ENCODE measurements around the gene CALML3.

Gene CALML3

GRCh38 chr10:5492322-5492855 lies 32.4 kb upstream of the CALML3 start:
- DNase-seq, result no peak

DNA sequence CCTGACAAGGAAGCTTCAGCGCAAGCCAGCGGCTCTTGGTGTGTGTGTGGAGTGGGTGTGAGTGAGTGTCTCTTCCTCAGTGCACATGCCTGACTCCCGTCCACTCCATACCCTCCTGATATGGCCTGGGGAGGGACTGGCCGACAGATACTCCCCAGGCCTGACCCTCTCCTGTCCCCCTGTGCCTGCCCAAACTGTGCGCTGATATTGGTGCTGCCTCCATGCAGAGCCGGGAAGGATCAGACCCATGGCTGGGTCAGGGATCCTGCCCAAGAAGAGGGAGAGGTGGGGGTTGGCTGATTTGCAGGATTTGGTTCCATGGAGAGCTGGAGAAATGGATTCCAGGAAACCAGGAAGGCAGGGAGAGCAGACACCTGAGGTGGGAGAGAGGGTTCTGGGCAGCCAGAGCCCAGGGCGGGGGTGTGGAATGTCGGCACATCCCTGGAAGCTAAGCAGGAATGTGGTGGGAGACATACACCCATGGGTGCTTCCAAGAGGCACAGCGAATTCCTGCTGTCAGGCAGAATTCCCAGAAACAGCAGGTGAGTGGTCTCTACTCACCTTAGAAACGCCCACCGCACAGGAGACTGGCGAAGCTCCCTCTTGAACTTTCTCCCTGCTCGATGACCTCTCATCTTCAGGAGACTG lies 31.7 kb upstream of the CALML3 start:
- DNase-seq, result no peak

- no peak for DNase-seq
Measured at GRCh38 chr10:5493691-5494090, 31.1 kb upstream of the CALML3 start.

DNA sequence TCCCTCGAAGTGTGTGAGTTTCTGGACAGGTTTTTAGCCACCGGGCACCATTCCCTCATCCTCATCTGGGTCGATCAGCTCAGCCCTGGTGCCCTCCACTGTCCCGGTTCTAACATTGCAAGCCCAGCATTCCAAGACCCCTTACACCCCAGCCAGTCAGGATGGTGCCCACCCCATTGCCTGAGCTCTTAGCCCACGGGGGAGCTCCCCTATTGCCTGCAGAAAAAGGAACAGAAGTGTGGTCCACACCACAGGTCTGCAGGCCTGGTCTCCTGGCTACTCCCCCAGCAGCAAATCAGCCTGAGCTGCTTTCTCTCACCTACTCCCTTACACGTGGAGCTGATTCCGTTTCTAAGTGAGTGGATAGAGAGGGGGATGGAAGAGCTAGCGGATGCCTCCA lies 30.1 kb upstream of the CALML3 start:
- DNase-seq, result no peak

GRCh38 chr10:5496261-5497250 lies 28.2 kb upstream of the CALML3 start:
- no peak for DNase-seq

- DNase-seq, result no peak
Measured at GRCh38 chr10:5497289-5497688, 27.5 kb upstream of the CALML3 start.

- DNase-seq, result peak in 1 of 2 experiments; percentile 46
Measured at GRCh38 chr10:5497948-5498730, 26.6 kb upstream of the CALML3 start.

- DNase-seq, result no peak
Measured at GRCh38 chr10:5498791-5499492, 25.8 kb upstream of the CALML3 start.

GRCh38 chr10:5499493-5500140 lies 25.1 kb upstream of the CALML3 start, which contains the start of gene CALML5:
Gene CALML5 (minus strand): TSS chr10:5499570. CDS start chr10:5499438, 132 bp downstream.
- DNase-seq, result no peak

DNA sequence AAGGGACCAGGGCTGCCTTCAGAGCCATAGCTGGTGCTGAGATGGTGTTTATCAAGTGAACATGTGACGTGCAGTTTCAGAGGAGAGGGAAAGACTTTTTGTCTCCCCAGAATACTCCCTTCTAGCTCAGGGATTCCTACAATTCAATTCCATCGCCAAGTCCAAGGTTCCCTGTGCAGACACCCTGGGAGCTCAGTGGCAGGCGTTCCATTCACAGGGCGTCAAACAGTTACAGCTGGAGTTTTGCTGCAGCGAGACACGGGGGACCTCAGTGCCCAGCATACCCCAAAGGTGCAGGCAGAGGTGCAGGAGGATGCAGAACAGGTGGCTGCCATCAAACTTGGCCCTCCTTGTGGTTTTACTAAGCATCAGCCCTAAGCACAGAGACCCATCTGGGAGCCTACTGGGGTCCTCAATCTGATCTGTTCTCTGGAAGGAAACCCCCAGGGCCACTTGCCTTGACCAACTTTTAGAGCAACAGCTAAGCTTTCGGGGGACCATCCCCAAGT lies 24.5 kb upstream of the CALML3 start:
- no peak for DNase-seq

GRCh38 chr10:5500910-5501309 lies 23.9 kb upstream of the CALML3 start:
- no peak for DNase-seq

- DNase-seq, result no peak
Measured at GRCh38 chr10:5502061-5502521, 22.7 kb upstream of the CALML3 start.

DNA sequence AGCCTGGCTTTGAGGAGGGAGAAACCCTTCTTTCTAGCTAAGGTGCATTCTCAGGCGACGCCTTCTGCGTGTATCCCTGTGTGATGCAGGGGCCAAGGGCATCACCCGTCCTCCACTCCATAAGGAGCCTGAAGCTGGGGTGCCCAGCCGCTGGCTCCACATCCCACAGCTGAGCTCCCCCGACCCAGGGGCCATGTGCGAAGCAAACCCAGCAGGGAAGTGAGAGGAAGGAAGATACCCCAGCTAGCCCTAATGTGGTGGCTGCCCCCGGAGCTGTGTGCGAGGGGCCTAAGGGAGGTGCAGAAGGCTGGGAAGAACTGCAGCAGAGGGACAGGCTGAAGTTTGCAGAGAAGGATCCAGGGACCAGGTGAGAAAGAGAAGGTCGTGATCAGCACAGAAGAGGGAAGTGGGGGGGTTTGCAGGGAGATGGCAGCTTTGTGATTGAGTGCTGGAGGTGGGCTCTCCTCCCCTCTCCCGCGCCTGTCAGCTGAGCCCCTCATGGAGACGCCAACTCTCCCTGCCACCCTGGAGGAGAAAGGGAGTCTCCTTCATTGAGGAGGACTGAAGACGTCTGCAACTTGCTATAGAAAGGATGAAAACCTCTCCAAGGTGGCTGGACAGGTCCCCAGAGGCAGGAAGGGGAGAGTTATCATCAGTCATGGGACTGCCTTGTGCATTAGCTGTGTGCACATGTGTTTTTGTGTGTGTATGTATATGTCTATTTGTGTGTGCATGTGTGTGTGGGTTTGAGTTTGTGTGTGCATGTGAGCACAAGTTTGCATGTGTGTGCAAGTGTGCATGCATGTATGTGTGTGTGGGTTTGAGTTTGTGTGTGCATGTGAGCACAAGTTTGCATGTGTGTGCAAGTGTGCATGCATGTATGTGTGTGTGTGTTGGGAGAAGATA lies 21.9 kb upstream of the CALML3 start:
- no peak for DNase-seq

DNA sequence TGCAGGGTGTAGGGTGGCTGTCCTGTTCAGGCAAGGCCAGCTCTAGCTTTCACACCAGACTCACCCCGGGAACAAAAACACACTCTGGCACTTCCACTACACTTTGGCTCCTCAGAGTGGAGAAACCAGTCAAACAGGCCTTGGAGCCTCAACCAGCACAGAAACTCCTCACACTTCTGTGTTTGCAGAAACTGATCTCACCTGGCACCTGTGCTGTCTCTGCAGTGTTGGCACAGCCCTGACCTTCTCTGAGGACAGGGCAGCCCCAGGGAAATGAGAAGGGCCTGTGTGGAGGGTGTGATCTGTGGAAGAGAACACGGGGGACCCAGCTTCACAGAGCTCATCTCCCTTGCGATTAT lies 21.3 kb upstream of the CALML3 start:
- no peak for DNase-seq

GRCh38 chr10:5504146-5505072 lies 20.4 kb upstream of the CALML3 start:
- DNase-seq, result no peak

- no peak for DNase-seq
Measured at GRCh38 chr10:5506246-5506645, 18.5 kb upstream of the CALML3 start.

- no peak for DNase-seq
Measured at GRCh38 chr10:5506751-5507648, 17.8 kb upstream of the CALML3 start.

GRCh38 chr10:5507649-5508131 lies 17.1 kb upstream of the CALML3 start:
- DNase-seq, result no peak

All from SHP77 (cell line).